GM18873 (cell line): ENCODE measurements around the gene FGD1.
A peak's percentile ranks its signal among the peaks of the same experiment; 100 is the strongest.
"Not testable (repeated sequence)": the region's sequence is repeated elsewhere in the genome, so short reads cannot be mapped to it uniquely, and the experiment has no call there.

Source experiments
- ATAC-seq: cut with Tn5 transposase; IDR thresholded peaks from one replicate; pipeline ENCODE4 v1.9.1; 2021; ENCODE audit warnings: mild to moderate bottlenecking, moderate library complexity, moderate number of reproducible peaks; ENCODE audit not compliant: unreplicated experiment, low FRiP score

Gene FGD1

DNA sequence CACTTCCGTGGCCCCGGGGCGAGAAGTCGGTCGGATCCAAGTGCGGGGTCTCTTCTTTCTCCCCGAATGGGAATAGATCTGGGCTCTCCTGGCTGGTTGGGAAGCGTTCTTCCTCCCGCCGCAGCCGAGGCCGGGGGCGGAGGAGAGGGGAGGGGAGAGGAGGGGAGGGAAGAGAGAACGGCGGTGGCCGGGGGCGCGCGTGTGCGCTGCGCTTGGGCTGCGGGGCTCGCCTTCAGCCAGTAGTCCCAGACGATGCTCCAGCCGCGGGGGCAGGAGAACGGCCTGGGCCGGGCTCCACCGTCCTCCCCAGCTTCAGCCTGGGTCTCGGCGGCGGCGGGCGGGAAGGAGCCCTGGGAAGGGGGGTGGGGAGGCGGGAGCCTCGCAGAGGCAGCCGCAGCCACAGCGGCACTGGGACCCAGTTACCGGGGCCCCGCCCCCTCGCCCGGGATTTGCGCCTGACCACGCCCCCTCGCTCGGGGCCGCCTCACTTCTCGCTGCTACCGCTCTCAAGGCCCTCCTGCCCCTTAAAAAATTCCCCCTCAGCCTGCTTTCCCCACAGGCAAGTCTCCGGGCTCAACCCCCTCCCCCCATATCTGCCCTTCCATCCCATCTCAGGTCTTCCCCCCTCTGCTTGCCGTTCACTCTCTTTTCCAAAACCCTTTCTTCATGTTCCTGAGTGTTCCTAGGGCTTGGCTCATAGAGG lies at the start of gene FGD1:
Gene FGD1, minus strand, starts transcription at position 421 of the 703 bp plus-strand sequence. CDS start 802 bp downstream, outside the sequence.
- no peak for ATAC-seq

DNA sequence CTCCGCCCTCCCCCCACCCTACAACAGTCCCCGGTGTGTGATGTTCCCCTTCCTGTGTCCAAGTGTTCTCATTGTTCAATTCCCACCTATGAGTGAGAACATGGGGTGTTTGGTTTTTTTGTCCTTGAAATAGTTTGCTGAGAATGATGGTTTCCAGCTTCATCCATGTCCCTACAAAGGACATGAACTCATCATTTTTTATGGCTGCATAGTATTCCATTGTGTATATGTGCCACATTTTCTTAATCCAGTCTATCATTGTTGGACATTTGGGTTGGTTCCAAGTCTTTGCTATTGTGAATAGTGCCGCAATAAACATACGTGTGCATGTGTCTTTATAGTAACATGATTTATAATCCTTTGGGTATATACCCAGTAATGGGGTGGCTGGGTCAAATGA lies 46.2 kb upstream of the FGD1 start:
- not testable (repeated sequence) for ATAC-seq

DNA sequence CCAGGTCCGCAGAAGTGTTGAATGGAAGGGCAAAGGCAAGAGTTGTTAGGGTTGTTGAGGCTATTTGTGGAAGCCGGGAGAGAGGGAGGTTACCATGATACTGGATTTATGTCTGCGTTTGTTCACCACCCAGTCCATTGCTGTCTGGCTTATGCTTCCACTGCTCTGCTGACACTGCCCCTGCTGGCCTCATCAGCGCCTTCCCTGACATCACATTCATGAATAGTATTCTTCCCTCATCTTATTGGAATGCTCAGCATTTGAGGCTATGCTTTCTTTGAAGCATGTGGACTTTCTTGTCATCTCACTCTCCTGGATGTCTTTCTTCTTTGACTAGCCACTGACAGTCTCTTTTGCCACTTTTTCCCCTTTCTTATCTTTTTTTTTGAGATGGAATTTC lies 44.3 kb upstream of the FGD1 start:
- no peak for ATAC-seq

DNA sequence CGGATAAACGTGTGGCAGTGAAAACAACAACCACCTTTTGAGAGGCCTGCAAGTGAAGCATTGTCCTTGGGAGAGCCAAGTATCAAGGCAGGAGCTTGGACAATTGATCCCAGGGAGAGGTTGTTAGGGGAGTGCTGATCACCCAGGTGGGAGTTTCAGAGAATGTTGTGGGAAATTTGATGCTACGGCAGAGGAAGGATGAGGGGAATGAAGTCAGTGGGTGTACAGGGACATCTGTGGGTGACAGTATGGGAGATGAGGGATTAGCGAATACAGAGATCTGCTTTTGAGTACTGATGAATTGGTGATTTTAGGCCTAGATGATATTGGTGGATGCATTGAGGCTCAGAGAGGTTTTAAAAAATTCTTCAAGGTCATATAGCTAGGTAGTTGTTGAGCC lies 38.2 kb upstream of the FGD1 start:
- ATAC-seq, result no peak

GRCh38 chrX:54530357-54530900 lies 34.4 kb upstream of the FGD1 start:
- ATAC-seq, result peak; percentile 31

DNA sequence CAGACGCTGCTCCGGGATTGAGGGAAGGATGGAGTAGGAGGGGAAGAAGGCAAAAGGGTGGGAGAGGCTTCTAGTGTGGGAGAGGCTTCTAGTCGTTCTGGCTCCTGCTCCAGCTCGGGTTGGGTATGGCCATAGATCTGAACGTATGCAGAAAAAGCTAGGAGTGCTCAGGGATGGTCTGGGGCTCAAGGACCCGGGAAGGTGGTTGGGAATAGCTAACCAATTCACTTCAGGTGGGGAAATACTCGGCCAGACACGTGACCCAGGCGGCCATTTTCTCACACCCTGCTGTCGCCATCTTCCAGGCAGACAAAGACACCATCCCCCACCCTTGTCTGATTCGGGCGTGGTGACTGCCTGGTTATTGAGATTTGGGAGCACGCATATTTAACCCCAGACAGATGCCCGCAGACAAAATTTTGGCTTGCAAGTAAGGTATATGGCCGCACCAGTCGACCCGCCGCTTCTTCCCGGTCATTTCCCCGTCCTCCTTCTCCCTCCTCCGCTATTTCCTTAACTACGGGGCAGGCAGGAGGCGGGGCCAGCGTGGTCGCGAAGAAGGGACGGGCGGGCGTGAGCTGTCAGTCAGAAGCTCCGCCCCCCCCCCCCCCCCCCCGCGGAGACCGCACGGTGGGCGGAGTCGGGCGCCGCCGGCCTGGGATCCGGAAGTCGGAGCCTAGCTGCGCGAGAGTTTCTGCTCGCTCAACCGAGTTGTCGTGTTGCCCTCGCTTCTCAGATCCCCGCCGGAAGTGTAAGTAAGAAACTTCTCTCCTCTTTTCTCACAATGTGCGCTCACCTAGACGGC lies 33.7 kb upstream of the FGD1 start, which contains the start of gene GNL3L:
Gene GNL3L, plus strand, starts transcription at position 668 of the 805 bp plus-strand sequence. CDS start 2,348 bp downstream, outside the sequence.
- ATAC-seq, result peak; percentile 76

DNA sequence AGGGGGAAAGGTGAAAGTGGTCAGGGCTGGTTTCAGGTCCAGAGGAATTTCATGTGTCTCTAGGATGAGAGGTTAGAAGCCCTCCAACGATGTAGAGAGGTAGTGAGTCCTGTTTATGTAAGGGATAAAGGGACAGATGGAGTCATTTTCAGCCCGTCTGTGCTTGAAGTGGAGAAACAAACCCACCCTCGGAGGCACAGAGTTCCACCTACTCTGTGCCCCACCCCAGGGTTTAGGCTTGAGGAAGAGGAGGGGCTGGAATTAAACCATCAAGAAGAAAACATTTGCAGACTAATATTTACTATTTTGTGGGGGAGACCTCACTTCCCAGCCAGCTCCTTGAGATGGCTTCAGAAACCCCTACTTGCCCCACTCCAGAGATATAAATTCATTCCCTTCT lies 33.1 kb upstream of the FGD1 start:
- no peak for ATAC-seq

GRCh38 chrX:54509400-54509799 lies 13.4 kb upstream of the FGD1 start:
- no peak for ATAC-seq

- no peak for ATAC-seq
These were observed 902 bp upstream of the FGD1 start for GRCh38 chrX:54496936-54497335.

- no peak for ATAC-seq
These were observed 451 bp upstream of the FGD1 start for GRCh38 chrX:54496517-54496852.

- ATAC-seq, result no peak
These were observed 833 bp downstream of the FGD1 start for GRCh38 chrX:54494989-54495813.

DNA sequence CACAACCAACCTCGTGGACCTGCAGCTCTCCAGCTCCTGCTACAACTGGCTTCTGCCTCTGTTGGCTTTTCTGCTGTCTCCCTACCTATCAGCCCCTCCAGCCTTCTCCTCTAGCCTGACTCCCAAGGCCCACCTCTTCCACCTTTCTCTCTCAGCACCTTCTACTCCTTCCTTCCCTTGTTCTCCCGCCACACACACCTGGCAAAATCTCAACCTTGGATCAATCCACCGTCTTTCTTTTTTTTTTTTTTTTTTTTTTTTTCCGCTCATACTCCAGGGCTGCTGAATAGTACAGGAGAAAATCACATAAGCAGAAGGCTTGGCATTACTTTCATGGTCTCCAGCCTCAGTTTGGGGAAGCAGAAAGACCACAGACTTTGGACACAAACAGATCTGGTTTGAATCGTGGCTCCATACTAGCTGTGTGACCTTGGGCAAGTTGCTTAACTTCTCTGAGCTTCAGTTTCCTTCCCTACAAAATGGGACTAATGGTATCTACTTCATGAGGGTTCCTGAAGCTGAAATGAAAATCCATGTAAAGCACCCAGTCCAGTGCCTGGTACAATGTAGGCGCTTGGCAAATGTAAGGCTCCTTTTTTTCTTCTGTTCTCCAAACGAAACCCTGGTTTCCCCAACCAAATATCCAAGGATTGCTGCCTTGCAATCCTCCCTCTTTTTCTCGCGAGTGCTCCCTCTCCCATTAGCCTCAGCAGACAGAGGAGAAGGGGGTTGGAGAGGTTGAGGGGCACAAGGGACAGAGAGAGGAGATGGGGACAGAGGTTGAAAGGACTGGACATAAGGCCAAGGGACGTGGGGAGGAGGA lies 1.7 kb downstream of the FGD1 start:
- no peak for ATAC-seq

DNA sequence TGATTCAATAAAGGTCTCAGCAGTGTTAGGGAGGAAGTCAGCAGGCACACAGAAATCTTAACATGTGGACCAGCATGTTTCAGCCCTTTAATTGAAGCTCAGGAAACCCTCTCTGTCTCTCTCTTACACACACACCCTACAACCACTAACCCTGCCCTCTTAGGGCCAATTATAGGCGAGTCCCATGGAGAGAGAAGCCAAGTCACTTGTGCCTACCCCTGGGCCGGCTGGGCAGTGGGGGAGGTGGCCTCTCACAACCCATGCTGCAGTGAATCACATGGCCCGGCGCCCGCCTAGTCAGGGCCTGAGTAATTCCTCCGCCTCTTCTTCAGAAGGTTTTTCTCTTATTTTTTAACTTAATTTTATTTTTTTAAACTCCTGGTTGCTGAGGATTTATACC lies 3.7 kb downstream of the FGD1 start:
- ATAC-seq, result no peak

DNA sequence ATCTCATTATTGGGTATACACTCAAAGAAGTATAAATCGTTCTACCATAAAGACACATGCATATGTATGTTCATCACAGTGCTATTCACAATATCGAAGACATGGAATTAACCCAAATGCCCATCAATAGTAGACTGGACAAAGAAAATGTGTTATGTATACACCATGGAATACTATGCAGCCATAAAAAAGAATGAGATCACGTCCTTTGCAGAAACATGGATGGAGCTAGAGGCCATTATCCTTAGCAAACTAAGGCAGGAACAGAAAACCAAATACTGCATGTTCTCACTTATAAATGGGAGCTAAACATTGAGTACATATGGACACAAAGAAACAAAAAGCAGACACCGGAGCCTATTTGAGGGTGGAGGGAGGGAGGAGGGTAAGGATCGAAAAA lies 6.2 kb downstream of the FGD1 start:
- not testable (repeated sequence) for ATAC-seq

GRCh38 chrX:54484666-54485065 lies 11.4 kb downstream of the FGD1 start:
- no peak for ATAC-seq

DNA sequence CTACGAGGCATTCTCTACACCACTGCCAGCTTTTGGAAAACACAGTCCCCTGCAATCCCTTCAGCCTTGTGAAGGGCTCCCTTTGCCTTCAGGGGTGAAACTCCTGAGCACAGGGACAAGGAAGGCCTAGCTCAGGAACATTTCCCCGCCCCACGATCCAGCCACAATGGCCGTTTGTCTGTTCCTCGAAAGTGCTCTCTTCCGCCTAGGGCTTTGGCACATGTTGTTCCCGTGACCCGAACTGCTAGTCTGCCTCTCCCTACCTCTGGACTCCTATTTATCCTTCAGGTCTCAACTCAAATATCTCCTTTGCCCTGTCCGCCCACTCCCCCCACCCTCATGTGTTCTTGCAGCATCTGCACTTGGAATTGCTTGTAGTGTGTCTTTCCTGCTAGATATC lies 12.1 kb downstream of the FGD1 start:
- ATAC-seq, result no peak

- no peak for ATAC-seq
These were observed 13.0 kb downstream of the FGD1 start for GRCh38 chrX:54482839-54483593.

GRCh38 chrX:54479136-54480111 lies 16.6 kb downstream of the FGD1 start:
- ATAC-seq, result no peak
